WTC11 (cell line): ENCODE measurements around the gene ARHGAP28. TPM values are rescaled to one million over a fixed set of nuclear protein-coding genes. Genes with fewer than 3 reads are reported as not detected.
A peak's percentile ranks its signal among the peaks of the same experiment; 100 is the strongest.

Experiments
- ATAC-seq: fragments of 200-7000 bp; cut with Tn5 transposase; 2 replicates; pipeline ENCODE4 v1.10.0; 2021; ENCODE audit warnings: mild to moderate bottlenecking, moderate library complexity
- CTCF ChIA-PET: fragments of 300-600 bp; sonication (Branson Sonifier 250); formaldehyde crosslinking; loops from one replicate; lab custom pipeline; 2021; ENCODE audit warnings: antibody characterized with exemption; lab: Charles Lee
- POLR2A ChIA-PET: fragments of 350-600 bp; sonication (Branson Sonifier 250); formaldehyde crosslinking; loops from one replicate; lab custom pipeline; 2021; ENCODE audit warnings: antibody characterized with exemption; lab: Charles Lee
- DNase-seq: peaks from one replicate; pipeline ENCODE4 v3.0.0; 2021; ENCODE audit warnings: low spot score
- H3K27ac Mint-ChIP-seq: 2 replicates; pipeline ENCODE4 v1.8.0; 2021; ENCODE audit warnings: mixed read lengths
- H3K27me3 Mint-ChIP-seq: 2 replicates; pipeline ENCODE4 v1.8.0; 2021; ENCODE audit warnings: low read depth, mild to moderate bottlenecking, moderate library complexity, mixed read lengths
- H3K36me3 Mint-ChIP-seq: 2 replicates; pipeline ENCODE4 v1.8.0; 2021; ENCODE audit warnings: mixed read lengths
- H3K4me1 Mint-ChIP-seq: 2 replicates; pipeline ENCODE4 v1.8.0; 2022; ENCODE audit warnings: mixed read lengths
- H3K4me3 Mint-ChIP-seq: 2 replicates; pipeline ENCODE4 v1.8.0; 2021; ENCODE audit warnings: mild to moderate bottlenecking, moderate library complexity, mixed read lengths
- H3K9me3 Mint-ChIP-seq: 2 replicates; pipeline ENCODE4 v1.8.0; 2021; ENCODE audit warnings: mixed read lengths
- CBFB ChIP-seq: sonication (generic); formaldehyde crosslinking; IDR thresholded peaks from 2 replicates; pipeline ENCODE4 v1.8.1; 2022; ENCODE audit warnings: mild to moderate bottlenecking, low read depth, missing genetic modification reagents
- CTCF ChIP-seq: fragments of 200-600 bp; IDR thresholded peaks from 2 replicates; pipeline ENCODE4 v1.8.0; 2022; ENCODE audit warnings: antibody characterized with exemption
- ELF4 ChIP-seq: sonication (generic); formaldehyde crosslinking; IDR thresholded peaks from 2 replicates; pipeline ENCODE4 v1.8.1; 2022; ENCODE audit warnings: low read depth, mild to moderate bottlenecking, moderate library complexity, missing genetic modification reagents
- GRHL2 ChIP-seq: fragments of 250-450 bp; sonication (Bioruptor Pico); IDR thresholded peaks from 2 replicates; pipeline ENCODE4 v1.8.0; 2022; ENCODE audit warnings: mild to moderate bottlenecking, moderate library complexity; ENCODE audit not compliant: insufficient replicate concordance, severe bottlenecking
- IRF2 ChIP-seq: sonication (generic); formaldehyde crosslinking; IDR thresholded peaks from 2 replicates; pipeline ENCODE4 v1.8.0; 2022; ENCODE audit warnings: low read depth, missing genetic modification reagents, borderline replicate concordance
- NR3C1 ChIP-seq: sonication (generic); formaldehyde crosslinking; conservative IDR thresholded peaks from 2 replicates; pipeline ENCODE4 v1.8.1; 2023; ENCODE audit warnings: low read depth, mild to moderate bottlenecking, missing genetic modification reagents
- OVOL2 ChIP-seq: fragments of 250-450 bp; sonication (Bioruptor Pico); IDR thresholded peaks from 2 replicates; pipeline ENCODE4 v1.9.0; 2021; ENCODE audit warnings: mild to moderate bottlenecking, borderline replicate concordance
- PREB ChIP-seq: sonication (generic); formaldehyde crosslinking; IDR thresholded peaks from 2 replicates; pipeline ENCODE4 v1.8.1; 2022; ENCODE audit warnings: mild to moderate bottlenecking, missing genetic modification reagents, moderate library complexity, borderline replicate concordance
- SMAD4 ChIP-seq: sonication (generic); formaldehyde crosslinking; IDR thresholded peaks from 2 replicates; pipeline ENCODE4 v1.8.0; 2022; ENCODE audit warnings: mild to moderate bottlenecking, missing genetic modification reagents
- SP1 ChIP-seq: sonication (generic); formaldehyde crosslinking; conservative IDR thresholded peaks from 2 replicates; pipeline ENCODE4 v1.8.1; 2022; ENCODE audit warnings: missing genetic modification reagents
- TEAD1 ChIP-seq: sonication (generic); formaldehyde crosslinking; IDR thresholded peaks from 2 replicates; pipeline ENCODE4 v1.8.0; 2022; ENCODE audit warnings: mild to moderate bottlenecking, missing genetic modification reagents
- TP53 ChIP-seq: sonication (generic); formaldehyde crosslinking; IDR thresholded peaks from 2 replicates; pipeline ENCODE4 v1.8.1; 2023; ENCODE audit warnings: mild to moderate bottlenecking, missing genetic modification reagents
- ZNF121 ChIP-seq: sonication (generic); formaldehyde crosslinking; IDR thresholded peaks from 2 replicates; pipeline ENCODE4 v1.8.0; 2023; ENCODE audit warnings: missing genetic modification reagents
- ZNF232 ChIP-seq: sonication (generic); formaldehyde crosslinking; IDR thresholded peaks from 2 replicates; pipeline ENCODE4 v1.8.0; 2022; ENCODE audit warnings: mild to moderate bottlenecking, missing genetic modification reagents
- ZNF317 ChIP-seq: sonication (generic); formaldehyde crosslinking; IDR thresholded peaks from 2 replicates; pipeline ENCODE4 v1.8.1; 2023; ENCODE audit warnings: low read depth, mild to moderate bottlenecking, moderate library complexity, missing genetic modification reagents, borderline replicate concordance
- ZNF396 ChIP-seq: fragments of 250-450 bp; sonication (Bioruptor Pico); IDR thresholded peaks from 2 replicates; pipeline ENCODE4 v1.8.0; 2021; ENCODE audit warnings: mild to moderate bottlenecking, moderate library complexity, borderline replicate concordance
- ZNF423 ChIP-seq: fragments of 250-450 bp; sonication (Bioruptor Pico); IDR thresholded peaks from 2 replicates; pipeline ENCODE4 v2.1.2; 2022; ENCODE audit warnings: mild to moderate bottlenecking, moderate library complexity
- ZNF512 ChIP-seq: sonication (generic); formaldehyde crosslinking; IDR thresholded peaks from 2 replicates; pipeline ENCODE4 v1.8.1; 2022; ENCODE audit warnings: missing genetic modification reagents, borderline replicate concordance
- total RNA-seq: library from RNA; stranded (reverse); gene quantifications from 3 replicates; pipeline ENCODE4 v1.2.3, GENCODE V29; 2021

ARHGAP28 gene
- total RNA-seq, 1 experiment from 2014 or later: 14.8 TPM

- no peaks in the 10 kb centered on the region for H3K27me3 Mint-ChIP-seq
- no peak for ATAC-seq
- DNase-seq: no peak
- peaks cover 44% of the 10 kb centered on the region for H3K4me1 Mint-ChIP-seq
- peaks cover 19% of the 10 kb centered on the region for H3K36me3 Mint-ChIP-seq
- H3K4me3 Mint-ChIP-seq: no peak overlapping the region
- no peak overlapping the region; the same call in 1 of the 2 replicates for H3K27ac Mint-ChIP-seq
- H3K9me3 Mint-ChIP-seq: peaks cover 8% of the 10 kb centered on the region; the same call in 1 of the 2 replicates
- POLR2A ChIA-PET: no interaction called here
- CTCF ChIA-PET: no interaction called here
- no peak for TF ChIP-seq ELF4 (CRISPR knock-in tag)
- no peak for TF ChIP-seq SMAD4 (CRISPR knock-in tag)
- no peak for TF ChIP-seq PREB (CRISPR knock-in tag)
- TF ChIP-seq TP53: no peak
- TF ChIP-seq ZNF232 (CRISPR knock-in tag): no peak
- TF ChIP-seq GRHL2 (CRISPR knock-in tag): no peak
- TF ChIP-seq TEAD1 (CRISPR knock-in tag): no peak
- TF ChIP-seq CTCF: no peak
- no peak for TF ChIP-seq ZNF396 (CRISPR knock-in tag)
- TF ChIP-seq OVOL2 (CRISPR knock-in tag): no peak
- TF ChIP-seq IRF2 (CRISPR knock-in tag): no peak
Observed at GRCh38 chr18:6882401-6882800, 152.9 kb downstream of the ARHGAP28 start.

- POLR2A ChIA-PET: interaction anchor here (0.7 to 0.8 kb wide), 2 partner anchors 132 to 195 kb away, joined by 3 read pairs; no protein-coding TSS in a partner anchor
- TF ChIP-seq ZNF317 (CRISPR knock-in tag) (no peak), TP53 (no peak), ZNF512 (CRISPR knock-in tag) (no peak), ZNF423 (CRISPR knock-in tag) (no peak), SP1 (CRISPR knock-in tag) (no peak), CBFB (CRISPR knock-in tag) (no peak), NR3C1 (CRISPR knock-in tag) (no peak), ZNF121 (no peak)
- Mint-ChIP-seq H3K27me3 (no peaks in the 10 kb centered on the region), H3K4me1 (peaks cover 28% of the 10 kb centered on the region), H3K4me3 (no peak overlapping the region), H3K36me3 (peaks cover 16% of the 10 kb centered on the region), H3K9me3 (peaks cover 8% of the 10 kb centered on the region; the same call in 1 of the 2 replicates), H3K27ac (peak overlapping the region; percentile 66; the same call in 1 of the 2 replicates)
- DNase-seq (no peak), ATAC-seq (no peak)
- CTCF ChIA-PET: interaction anchor here (1.0 to 3.1 kb wide), 19 partner anchors 15 to 483 kb away, joined by 3 to 77 read pairs (median 5); partner anchors contain the start of gene ARHGAP28
Observed at GRCh38 chr18:6885006-6885481, 155.5 kb downstream of the ARHGAP28 start.
